Measurements from ENCODE around the gene RNU5B-1. TPM values are rescaled to one million over a fixed set of nuclear protein-coding genes. Genes with fewer than 3 reads are reported as not detected.

Gene RNU5B-1
- total RNA-seq, 1 donor: not detected

- no peak for DNase-seq (ENCODE audit: low read depth)
- no peak overlapping the region for H3K4me3 ChIP-seq (ENCODE audit: low read depth, low read length)
- TF ChIP-seq, protein P1, sequence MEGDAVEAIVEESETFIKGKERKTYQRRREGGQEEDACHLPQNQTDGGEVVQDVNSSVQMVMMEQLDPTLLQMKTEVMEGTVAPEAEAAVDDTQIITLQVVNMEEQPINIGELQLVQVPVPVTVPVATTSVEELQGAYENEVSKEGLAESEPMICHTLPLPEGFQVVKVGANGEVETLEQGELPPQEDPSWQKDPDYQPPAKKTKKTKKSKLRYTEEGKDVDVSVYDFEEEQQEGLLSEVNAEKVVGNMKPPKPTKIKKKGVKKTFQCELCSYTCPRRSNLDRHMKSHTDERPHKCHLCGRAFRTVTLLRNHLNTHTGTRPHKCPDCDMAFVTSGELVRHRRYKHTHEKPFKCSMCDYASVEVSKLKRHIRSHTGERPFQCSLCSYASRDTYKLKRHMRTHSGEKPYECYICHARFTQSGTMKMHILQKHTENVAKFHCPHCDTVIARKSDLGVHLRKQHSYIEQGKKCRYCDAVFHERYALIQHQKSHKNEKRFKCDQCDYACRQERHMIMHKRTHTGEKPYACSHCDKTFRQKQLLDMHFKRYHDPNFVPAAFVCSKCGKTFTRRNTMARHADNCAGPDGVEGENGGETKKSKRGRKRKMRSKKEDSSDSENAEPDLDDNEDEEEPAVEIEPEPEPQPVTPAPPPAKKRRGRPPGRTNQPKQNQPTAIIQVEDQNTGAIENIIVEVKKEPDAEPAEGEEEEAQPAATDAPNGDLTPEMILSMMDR (IDR thresholded peaks at IDR 0.05; ENCODE audit: insufficient read depth, low read length): no peak
These were observed 17.0 kb upstream of the RNU5B-1 start for GRCh38 chr15:65287520-65287855.

- DNase-seq (ENCODE audit: low read depth): no peak
- H3K4me3 ChIP-seq (ENCODE audit: low read depth, low read length): no peak overlapping the region
- TF ChIP-seq, protein P1 (IDR thresholded peaks at IDR 0.05; ENCODE audit: insufficient read depth, low read length): no peak
These were observed 15.1 kb upstream of the RNU5B-1 start for GRCh38 chr15:65289261-65289854.

- DNase-seq (ENCODE audit: low read depth): no peak
- H3K4me3 ChIP-seq (ENCODE audit: low read depth, low read length): no peak overlapping the region
- TF ChIP-seq, protein P1 (IDR thresholded peaks at IDR 0.05; ENCODE audit: insufficient read depth, low read length): no peak
These were observed 14.2 kb upstream of the RNU5B-1 start for GRCh38 chr15:65290228-65290627.

- no peak overlapping the region for H3K4me3 ChIP-seq (ENCODE audit: low read depth, low read length)
- TF ChIP-seq, protein P1 (IDR thresholded peaks at IDR 0.05; ENCODE audit: insufficient read depth, low read length): no peak
- no peak for DNase-seq (ENCODE audit: low read depth)
These were observed 11.4 kb upstream of the RNU5B-1 start for GRCh38 chr15:65292938-65293518.

- H3K4me3 ChIP-seq (ENCODE audit: low read depth, low read length): no peak overlapping the region
- DNase-seq (ENCODE audit: low read depth): no peak
- TF ChIP-seq, protein P1 (IDR thresholded peaks at IDR 0.05; ENCODE audit: insufficient read depth, low read length): no peak
These were observed 5.7 kb upstream of the RNU5B-1 start for GRCh38 chr15:65298731-65299130.

GRCh38 chr15:65300924-65301441 lies 3.5 kb upstream of the RNU5B-1 start:
- H3K4me3 ChIP-seq (ENCODE audit: low read depth, low read length): no peak overlapping the region
- TF ChIP-seq, protein P1 (IDR thresholded peaks at IDR 0.05; ENCODE audit: insufficient read depth, low read length): no peak

More at GRCh38 chr15:65300924-65301441, 3.5 kb upstream of the RNU5B-1 start:
- no peak for DNase-seq (ENCODE audit: low read depth)
